Heart left ventricle (tissue), 16 donors: ENCODE data around the gene ZCCHC4. TPM values are rescaled to one million over a fixed set of nuclear protein-coding genes. Genes with fewer than 3 reads are reported as not detected.

Experiments used
- ATAC-seq, 4 donors: fragments of 200-7000 bp; cut with Tn5 transposase; one replicate each; pipeline ENCODE4 v1.9.1; 2020 to 2022; ENCODE audit warnings: moderate library complexity in 4 of 4, mild to moderate bottlenecking in 3 of 4, moderate number of reproducible peaks in 1 of 4
- DNase-seq, 5 donors: peaks; one replicate each; pipeline ENCODE4 v3.0.0-alpha.2; 2020
- H3K27ac ChIP-seq, 12 donors: fragments of 200-600 bp; sonication (generic) in 4 of 12; one replicate each; pipeline versions ENCODE4 v1.5.0 to v1.8.0; 2016 to 2022; ENCODE audit warnings: mild to moderate bottlenecking in 2 of 12
- H3K27me3 ChIP-seq, 9 donors: fragments of 200-600 bp; sonication (generic) in 2 of 9; one replicate each; pipeline versions ENCODE4 v1.5.1 to v1.8.0; 2016 to 2022; ENCODE audit warnings: mild to moderate bottlenecking in 3 of 9
- H3K36me3 ChIP-seq, 9 donors: fragments of 200-600 bp; sonication (generic) in 2 of 9; one replicate each; pipeline versions ENCODE4 v1.5.0 to v1.8.0; 2018 to 2022; ENCODE audit warnings: mild to moderate bottlenecking in 2 of 9
- H3K4me1 ChIP-seq, 12 donors: fragments of 200-600 bp; sonication (generic) in 4 of 12; one replicate each; pipeline versions ENCODE4 v1.5.0 to v1.8.0; 2016 to 2022; ENCODE audit warnings: mild to moderate bottlenecking in 3 of 12
- H3K4me3 ChIP-seq, 12 donors: fragments of 200-600 bp; sonication (generic) in 4 of 12; one replicate each; pipeline versions ENCODE4 v1.5.0 to v1.8.0; 2017 to 2022; ENCODE audit warnings: mild to moderate bottlenecking in 9 of 12, moderate library complexity in 4 of 12
- H3K9me3 ChIP-seq, 12 donors: fragments of 200-600 bp; sonication (generic) in 4 of 12; one replicate each; pipeline versions ENCODE4 v1.5.0 to v1.8.0; 2016 to 2022; ENCODE audit warnings: mild to moderate bottlenecking in 1 of 12
- CTCF ChIP-seq, 12 donors: fragments of 200-600 bp; sonication (generic) in 4 of 12; IDR thresholded peaks; one replicate each; pipeline versions ENCODE4 v1.5.0 to v1.8.0; 2018 to 2022; ENCODE audit warnings: antibody characterized with exemption in 12 of 12, mild to moderate bottlenecking in 5 of 12
- POLR2A ChIP-seq, 2 donors: fragments of 450-650 bp; IDR thresholded peaks; one replicate each; pipeline ENCODE4 v1.6.1; 2017; ENCODE audit warnings: antibody characterized with exemption in 2 of 2, mild to moderate bottlenecking in 2 of 2, moderate library complexity in 2 of 2
- WGBS, 4 donors: extraction: QIAGEN DNeasy Blood & Tissue Kit in 2 of 4; methylation state at CpG; one replicate each; pipeline versions ENCODE4 v1.1.5 to v1.1.7; 2013 to 2018; 5-methylcytosine and 5-hydroxymethylcytosine counted together
- intact Hi-C, 10 donors: fragments of 100-400 bp; cut with DNase I; formaldehyde crosslinking; loops; one replicate each; pipeline versions ENCODE4 v1.11.1 to v1.14.2; 2022
- polyA plus RNA-seq, 2 donors: library from polyadenylated mRNA; stranded (reverse); fragments of 200-250 nt; gene quantifications; one replicate each; pipeline ENCODE4 v1.2.3, GENCODE V29; 2013
- total RNA-seq, 9 donors: library from RNA; depleted of rRNA in 2 of 9; stranded (reverse); fragments of >200 nt in 2 of 9; fragmentation: NEBNext Ultra II Directional in 3 of 9; extraction: Animal tissue kit (Norgen Biotek cat#: 25700) in 3 of 9; gene quantifications; one replicate each; pipeline versions ENCODE4 v1.1.0 to v1.2.4, GENCODE V29; 2016 to 2023
- donor health status: ischemic (EF 13 %, LVEDD 7.1; RV severe dilation, severe dysfunction).
- donor health status: healthy with polysubstance abuse.
- donor health status: DM: no; HTN: yes; CAD: no.
- donor health status: DM: no; HTN: no; CAD: no.
- donor health status: ischemic (EF 25% LVEDD 6.9; RV normal size, moderate dysfunction).
- donor health status: ischemic (EF 25% LVEDD 5.7; RV mildly dilated, moderate dysfunction).
- donor health status: healthy.
- donor health status: DM: yes; HTN: yes; CAD: no.
- donor health status: ischemic (EF 35%, LVEDD 5.7; RV mildly dilated, moderate dysfunction).
- donor health status: nonischemic (EF 11% LVEDD 7.7; RV severe dilation, severe dysfunction).
- donor health status: DM: yes; HTN: yes; CAD: no.
- donor health status: PGD.
- donor health status: ischemic (EF 29% LVEDD 5.4; RV normal size, mild dysfunction).
- donor health status: nonischemic (EF 23%, LVEDD 6.1; RV moderate dilation, normal function).

Gene ZCCHC4
- total and polyA plus RNA-seq, 11 donors = 5.2 to 9.6 (median 7.3) TPM

- TF ChIP-seq CTCF (IDR thresholded peaks at IDR 0.05) (no peak), POLR2A (IDR thresholded peaks at IDR 0.05) (no peak)
These were observed 67.0 kb downstream of the ZCCHC4 start for GRCh38 chr4:25379591-25379990.

GRCh38 chr4:25383647-25384046, 71.1 kb downstream of the ZCCHC4 start:
- intact Hi-C loops = no loop called here
- peaks cover 0 to 17% (median 4%) of the 10 kb centered on the region in 12 donors for H3K4me1 ChIP-seq
- H3K4me3 ChIP-seq = no peak overlapping the region
- peaks cover 0 to 87% (median 71%) of the 10 kb centered on the region in 9 donors for H3K36me3 ChIP-seq
- ATAC-seq = no peak
- H3K27ac ChIP-seq = no peak overlapping the region
- H3K9me3 ChIP-seq = no peaks in the 10 kb centered on the region
- 68 to 88% (median 78%) methylated on average over 2 of the region's 2 CpGs for WGBS, 4 donors
- TF ChIP-seq POLR2A (IDR thresholded peaks at IDR 0.05) (no peak), CTCF (IDR thresholded peaks at IDR 0.05) (no peak)
- H3K27me3 ChIP-seq = no peaks in the 10 kb centered on the region
- no peak for DNase-seq

More at GRCh38 chr4:25379591-25379990, 67.0 kb downstream of the ZCCHC4 start:
- Histone ChIP-seq H3K27ac (no peak overlapping the region), H3K27me3 (no peaks in the 10 kb centered on the region), H3K4me1 (peaks cover 0 to 32% (median 10%) of the 10 kb centered on the region in 12 donors), H3K36me3 (peaks cover 0 to 47% (median 32%) of the 10 kb centered on the region in 9 donors), H3K9me3 (peaks cover 0 to 4% (median 0%) of the 10 kb centered on the region in 12 donors), H3K4me3 (no peak overlapping the region)
- intact Hi-C loops = loop anchor here in 3 of 10 donors (5.0 to 10.0 kb wide), 5 partner anchors 67 to 895 kb away; partner anchors contain the start of genes PI4K2B (in 1 of the 3), SEPSECS (in 1 of the 3) and ZCCHC4 (in 1 of the 3)
- ATAC-seq (no peak), DNase-seq (no peak)
- 83 to 90% (median 86%) methylated on average over 2 of the region's 2 CpGs for WGBS, 4 donors

- TF ChIP-seq POLR2A (IDR thresholded peaks at IDR 0.05) (no peak), CTCF (IDR thresholded peaks at IDR 0.05) (no peak)
- DNase-seq (no peak), ATAC-seq (no peak)
- Histone ChIP-seq H3K27ac (no peak overlapping the region), H3K36me3 (peaks cover 0 to 100% (median 91%) of the 10 kb centered on the region in 9 donors), H3K9me3 (no peaks in the 10 kb centered on the region), H3K27me3 (no peaks in the 10 kb centered on the region), H3K4me3 (no peak overlapping the region), H3K4me1 (no peaks in the 10 kb centered on the region)
- intact Hi-C loops = no loop called here
- 94 to 98% (median 96%) methylated on average over 2 of the region's 2 CpGs for WGBS, 4 donors
These were observed 74.4 kb downstream of the ZCCHC4 start for GRCh38 chr4:25386926-25387325.

GRCh38 chr4:25397305-25397704, 84.7 kb downstream of the ZCCHC4 start:
- intact Hi-C loops = no loop called here
- peaks cover 0 to 99% (median 94%) of the 10 kb centered on the region in 9 donors for H3K36me3 ChIP-seq
- 97 to 100% (median 99%) methylated on average over 3 of the region's 3 CpGs for WGBS, 4 donors
- peaks cover 0 to 9% (median 0%) of the 10 kb centered on the region in 12 donors for H3K9me3 ChIP-seq
- H3K27me3 ChIP-seq = no peaks in the 10 kb centered on the region
- ATAC-seq (no peak), DNase-seq (no peak)
- no peak overlapping the region for H3K4me3 ChIP-seq
- H3K27ac ChIP-seq = no peak overlapping the region
- TF ChIP-seq CTCF (IDR thresholded peaks at IDR 0.05) (no peak), POLR2A (IDR thresholded peaks at IDR 0.05) (no peak)
- no peaks in the 10 kb centered on the region for H3K4me1 ChIP-seq
